GM12872 (cell line): ENCODE results near the gene CAD.

Experiments
- TF ChIP-seq, protein P1 (sequence below): IDR thresholded peaks from 3 replicates; pipeline ENCODE4 v1.5.1; 2011; ENCODE audit warnings: low read depth, mild to moderate bottlenecking, low read length, moderate library complexity; ENCODE audit not compliant: insufficient read depth

CAD gene

DNA sequence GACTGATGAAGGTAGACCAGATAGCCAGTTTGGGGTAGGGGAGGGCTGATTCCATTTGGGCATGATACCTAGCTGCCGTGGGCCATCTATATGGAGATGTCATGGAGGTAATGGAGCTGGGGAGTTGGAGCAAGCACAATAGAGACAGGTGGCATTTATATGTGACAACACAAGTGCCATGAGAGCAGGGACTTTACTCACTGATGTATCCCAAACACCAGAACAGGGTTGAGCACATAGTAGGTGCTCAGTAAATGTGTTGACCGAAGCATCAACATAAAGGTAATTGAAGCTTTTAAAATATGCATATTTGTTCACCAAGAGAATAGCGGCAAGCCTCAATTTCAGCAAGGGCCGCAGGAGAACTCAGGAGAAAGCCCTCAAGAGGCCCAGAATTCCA lies 30.7 kb downstream of the CAD start:
- TF ChIP-seq, protein P1, sequence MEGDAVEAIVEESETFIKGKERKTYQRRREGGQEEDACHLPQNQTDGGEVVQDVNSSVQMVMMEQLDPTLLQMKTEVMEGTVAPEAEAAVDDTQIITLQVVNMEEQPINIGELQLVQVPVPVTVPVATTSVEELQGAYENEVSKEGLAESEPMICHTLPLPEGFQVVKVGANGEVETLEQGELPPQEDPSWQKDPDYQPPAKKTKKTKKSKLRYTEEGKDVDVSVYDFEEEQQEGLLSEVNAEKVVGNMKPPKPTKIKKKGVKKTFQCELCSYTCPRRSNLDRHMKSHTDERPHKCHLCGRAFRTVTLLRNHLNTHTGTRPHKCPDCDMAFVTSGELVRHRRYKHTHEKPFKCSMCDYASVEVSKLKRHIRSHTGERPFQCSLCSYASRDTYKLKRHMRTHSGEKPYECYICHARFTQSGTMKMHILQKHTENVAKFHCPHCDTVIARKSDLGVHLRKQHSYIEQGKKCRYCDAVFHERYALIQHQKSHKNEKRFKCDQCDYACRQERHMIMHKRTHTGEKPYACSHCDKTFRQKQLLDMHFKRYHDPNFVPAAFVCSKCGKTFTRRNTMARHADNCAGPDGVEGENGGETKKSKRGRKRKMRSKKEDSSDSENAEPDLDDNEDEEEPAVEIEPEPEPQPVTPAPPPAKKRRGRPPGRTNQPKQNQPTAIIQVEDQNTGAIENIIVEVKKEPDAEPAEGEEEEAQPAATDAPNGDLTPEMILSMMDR = no peak

DNA sequence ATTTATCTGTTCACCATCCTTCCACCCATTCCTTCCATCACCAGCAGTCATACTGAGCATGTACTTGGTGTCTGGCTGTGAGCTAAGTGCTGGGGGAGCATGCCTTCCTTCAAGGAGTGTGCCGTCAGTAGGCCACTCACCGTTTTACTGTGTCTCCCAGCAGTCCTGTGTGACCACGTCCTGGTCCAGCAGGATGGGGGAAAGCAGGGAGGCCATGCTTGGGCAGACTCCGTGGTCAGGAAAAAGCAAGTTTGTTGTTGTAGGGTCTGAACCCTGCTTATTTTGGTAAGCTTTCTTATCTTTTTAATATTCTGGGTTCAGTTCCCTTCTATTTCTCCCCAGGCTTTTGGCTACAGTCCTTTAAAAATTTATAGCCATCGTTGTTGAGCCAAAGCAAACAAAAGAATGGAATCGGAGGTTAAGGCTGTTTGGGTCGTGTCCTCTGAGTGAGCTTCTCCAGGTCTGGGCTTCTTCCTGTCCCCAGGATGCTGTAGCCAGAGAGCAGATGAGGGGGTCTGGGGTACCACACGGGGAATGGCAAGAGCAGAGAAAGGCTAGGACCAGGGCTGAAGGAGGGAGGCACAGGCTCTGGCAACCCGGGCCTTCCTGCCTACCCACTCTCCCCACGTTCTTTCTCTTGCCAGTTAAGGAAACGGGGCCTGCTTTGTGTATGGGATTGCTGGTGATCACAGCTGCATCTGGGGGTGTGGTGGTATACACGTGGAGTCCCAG lies 32.2 kb downstream of the CAD start:
- TF ChIP-seq, protein P1 = no peak

DNA sequence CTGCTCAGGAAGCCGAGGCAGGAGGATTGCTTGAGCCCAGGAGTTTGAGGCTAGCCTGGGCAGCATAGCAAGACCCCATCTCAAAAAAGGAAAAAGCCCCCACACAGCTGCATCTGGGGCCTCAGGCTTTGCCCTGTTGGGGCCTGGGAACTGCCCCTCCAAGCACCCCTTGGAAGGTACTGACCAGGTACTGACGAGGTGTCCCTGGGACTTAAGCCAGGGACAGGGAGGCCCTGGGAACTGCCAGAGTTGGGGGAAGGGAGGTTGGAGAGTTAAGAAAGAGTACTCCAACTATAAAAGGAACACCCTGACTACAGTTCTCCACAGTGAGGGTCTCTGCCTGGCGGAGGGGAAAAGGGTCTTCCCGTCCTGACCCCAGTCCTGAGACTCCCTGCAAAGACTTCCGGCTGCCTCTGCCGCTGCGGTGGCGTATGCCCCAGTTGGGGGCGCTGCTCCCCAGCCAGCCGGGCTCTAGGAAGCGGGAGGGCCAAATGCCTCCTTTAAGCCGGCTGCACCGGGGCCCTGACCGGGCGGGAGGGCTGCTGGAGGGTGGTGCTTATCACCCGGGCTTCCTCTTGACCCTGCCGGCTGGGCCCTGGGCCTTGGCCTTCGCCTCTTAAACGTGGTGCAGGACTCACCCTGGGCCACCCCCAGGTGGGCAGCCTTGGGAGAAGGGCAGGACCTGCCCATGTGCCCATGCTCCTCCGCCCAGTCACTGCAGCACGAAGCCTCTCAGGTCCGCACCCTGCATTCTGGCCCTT lies 32.9 kb downstream of the CAD start:
- TF ChIP-seq, protein P1 = peak; percentile 78

DNA sequence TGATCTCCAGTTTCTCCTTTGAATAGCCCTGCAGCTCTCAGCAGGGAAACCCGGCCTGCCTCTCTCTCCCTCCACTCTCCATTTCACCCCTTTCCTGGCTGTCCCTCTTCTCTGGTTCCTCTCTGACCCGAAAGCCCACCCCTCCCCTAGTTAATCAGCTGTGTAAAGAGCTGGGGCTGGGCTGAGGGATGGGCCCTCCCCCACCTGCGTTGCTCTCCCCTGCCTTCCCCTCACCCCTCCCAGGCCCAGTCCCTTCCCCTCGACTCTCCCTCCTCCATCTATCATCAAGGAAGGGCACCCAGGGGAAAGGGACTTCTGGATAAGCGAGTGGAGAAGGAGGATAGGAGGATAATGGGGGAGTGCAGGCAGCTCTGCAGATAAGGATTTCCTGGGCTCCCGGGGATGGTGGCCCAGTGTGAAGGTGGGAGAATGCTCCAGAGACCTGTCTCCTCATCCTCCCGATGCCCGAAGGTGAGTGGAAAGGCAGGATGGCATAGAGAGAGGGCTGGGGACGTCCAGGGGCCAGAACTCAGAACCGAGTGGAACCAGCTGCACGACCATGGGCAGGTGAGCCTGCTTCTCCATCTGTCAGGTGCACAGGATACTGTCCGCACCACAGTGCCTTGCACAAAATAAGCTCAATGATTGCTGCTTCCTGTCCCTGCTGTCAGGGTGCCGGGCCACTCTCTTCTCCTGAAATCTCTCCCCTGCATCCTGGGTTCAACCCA lies 33.6 kb downstream of the CAD start:
- TF ChIP-seq, protein P1 = no peak

DNA sequence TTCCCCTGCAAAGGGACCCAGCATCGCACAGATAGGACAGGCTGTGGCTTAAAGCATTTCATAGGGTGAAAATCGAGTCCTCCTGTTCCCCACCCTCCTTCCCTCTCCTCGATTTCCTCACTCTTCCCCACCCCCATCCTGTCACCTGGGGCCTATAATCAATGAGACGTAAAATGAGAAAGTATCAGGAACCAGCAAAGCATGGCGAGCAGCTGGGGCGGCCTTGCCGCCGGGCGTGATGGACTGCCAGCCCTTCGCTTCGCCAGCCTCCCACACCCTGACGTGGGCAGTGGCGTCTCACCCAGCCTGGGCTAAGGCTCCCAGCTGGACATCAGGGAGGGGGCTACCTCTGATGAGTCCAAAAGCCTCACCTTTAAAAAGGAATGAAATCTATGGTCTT lies 34.6 kb downstream of the CAD start:
- TF ChIP-seq, protein P1 = no peak

DNA sequence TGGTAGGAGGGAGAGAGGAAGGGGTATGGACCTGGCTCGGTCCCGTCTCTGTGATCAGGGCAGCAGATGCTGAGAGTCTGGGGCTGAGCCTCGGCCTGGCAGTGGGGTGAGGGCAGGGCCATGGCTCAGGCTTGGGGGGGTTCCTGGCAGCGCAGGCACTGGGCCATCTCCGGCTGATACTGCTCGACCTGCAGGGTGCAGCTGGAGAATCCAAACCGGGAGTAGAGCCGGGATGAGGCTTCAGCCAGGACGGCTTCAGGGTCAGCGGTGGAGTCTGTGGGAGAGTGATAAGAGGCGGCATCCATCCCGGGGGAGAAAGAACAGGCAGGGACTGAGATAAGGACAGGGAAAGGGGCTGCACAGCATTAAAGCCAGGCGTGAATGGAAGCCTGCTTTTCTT lies 38.0 kb downstream of the CAD start:
- TF ChIP-seq, protein P1 = no peak

DNA sequence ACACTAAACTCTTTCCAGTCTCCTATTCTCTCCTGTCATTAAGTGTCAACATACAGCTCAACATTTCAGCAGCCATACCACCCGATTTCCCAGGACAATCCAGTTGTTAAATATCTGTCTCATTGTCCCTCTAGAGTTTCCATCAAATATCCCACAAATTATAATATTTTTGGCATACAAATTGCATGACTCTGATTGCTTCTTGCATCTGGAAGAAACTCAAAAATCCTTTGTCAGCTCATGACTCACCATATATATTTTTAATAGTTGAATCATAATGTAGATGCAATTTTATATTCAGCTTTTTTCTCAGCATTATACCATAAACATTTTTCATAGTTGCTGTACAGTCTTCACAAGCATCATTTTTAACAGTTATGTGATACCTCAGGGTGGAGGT lies 38.5 kb downstream of the CAD start:
- TF ChIP-seq, protein P1 = no peak
